GM18508 (cell line): ENCODE measurements around the gene STEAP4.

Experiments
- ATAC-seq: cut with Tn5 transposase; IDR thresholded peaks from one replicate; pipeline ENCODE4 v1.9.1; 2021; ENCODE audit warnings: moderate number of reproducible peaks; ENCODE audit not compliant: insufficient read depth, unreplicated experiment

Gene STEAP4

GRCh38 chr7:88226201-88226600 is 80.5 kb downstream of the STEAP4 start:
- no peak for ATAC-seq

GRCh38 chr7:88224601-88225275 is 82.0 kb downstream of the STEAP4 start:
- ATAC-seq, result no peak

GRCh38 chr7:88223265-88223664 is 83.4 kb downstream of the STEAP4 start:
- no peak for ATAC-seq
